Measurements from ENCODE around the gene HOXB3.

Gene HOXB3

DNA sequence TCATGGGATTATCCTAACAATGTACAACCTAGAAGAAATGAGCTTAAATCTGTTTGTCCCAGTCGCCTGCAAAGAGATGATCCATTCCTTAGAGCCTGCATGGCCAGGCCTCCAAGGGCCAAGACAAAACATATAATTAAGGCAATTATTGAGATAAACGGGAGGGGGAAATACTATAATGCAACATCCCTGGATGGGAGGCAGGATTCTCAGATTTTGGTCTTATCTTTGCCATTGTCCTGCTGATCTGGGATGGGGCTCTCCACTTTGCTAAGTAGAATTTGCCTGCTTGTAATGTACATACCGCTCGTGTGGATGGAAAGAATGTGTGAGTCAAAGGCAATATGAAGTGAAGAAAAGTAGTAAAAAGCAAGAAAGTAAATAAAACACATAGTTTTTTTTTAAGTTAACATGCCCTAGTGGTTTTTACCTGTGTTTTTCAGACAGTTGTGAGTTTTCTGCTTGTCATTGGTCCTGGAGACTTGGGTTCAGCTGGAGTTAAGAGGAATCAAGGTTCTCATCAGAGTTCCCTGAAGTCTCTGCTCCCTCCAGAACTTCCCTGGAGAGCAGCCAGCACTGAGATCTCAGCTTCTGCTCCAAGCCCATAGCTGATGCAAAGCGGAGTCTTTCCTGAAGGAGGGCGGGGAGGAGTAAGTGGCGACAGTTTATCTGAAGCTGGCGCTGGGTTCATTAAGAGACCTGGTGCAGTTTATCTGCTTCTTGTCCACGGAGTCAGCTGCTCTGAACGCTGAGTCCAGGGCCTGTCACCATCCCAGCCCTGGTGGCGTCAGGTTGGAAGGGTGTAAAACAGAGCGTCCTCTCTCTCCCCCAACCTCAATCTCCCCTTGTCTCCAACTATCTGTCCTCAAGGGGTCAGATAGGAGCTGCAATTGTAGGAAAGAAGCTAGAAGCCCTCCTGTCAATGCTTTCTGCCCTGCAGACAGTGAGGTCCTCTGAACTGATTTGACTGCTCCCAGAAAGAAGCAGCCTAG, 89.3 kb downstream of the HOXB3 start:
- DNase-seq (ENCODE audit: low read depth, low spot score): no peak

DNA sequence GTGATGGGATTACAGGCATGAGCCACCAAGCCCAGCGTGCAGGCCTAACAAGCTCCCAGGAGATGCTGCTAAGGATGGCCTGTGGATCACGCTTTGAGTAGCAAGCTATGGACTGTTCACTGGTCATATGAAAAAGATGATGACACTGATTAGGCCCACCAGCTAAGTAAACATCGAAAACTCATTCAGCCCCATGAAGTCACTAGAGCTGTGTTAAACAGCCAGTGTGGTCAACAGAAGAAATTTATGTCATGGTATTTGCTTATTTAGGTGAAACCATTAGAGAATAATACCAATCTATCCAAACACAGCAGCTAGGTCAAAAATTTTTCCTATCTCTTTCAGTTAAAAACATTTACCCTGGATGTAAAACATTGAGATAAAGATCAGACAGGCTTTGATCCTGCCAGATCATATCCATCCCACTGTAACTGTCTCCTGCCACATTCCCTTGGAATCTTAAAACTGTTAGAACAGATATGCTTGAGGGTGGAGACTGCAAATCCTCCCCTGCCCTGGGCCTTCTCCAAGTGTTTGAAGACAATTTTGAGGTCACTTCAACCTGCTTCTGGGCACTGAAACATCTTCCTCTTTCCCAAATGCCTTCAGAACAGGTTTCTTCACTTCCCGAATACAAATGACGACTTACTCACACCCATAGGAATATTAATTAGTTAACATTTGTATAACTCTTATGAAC, 90.2 kb downstream of the HOXB3 start:
- no peak for DNase-seq (ENCODE audit: low read depth, low spot score)

GRCh38 chr17:48499248-48499647, 90.8 kb downstream of the HOXB3 start:
- DNase-seq (ENCODE audit: low read depth, low spot score): no peak

Measured in iPS DF 19.7 (cell line).